Upper lobe of left lung (tissue), 6 donors: ENCODE data around the gene SYNPO2. TPM values are rescaled to one million over a fixed set of nuclear protein-coding genes. Genes with fewer than 3 reads are reported as not detected.
A peak's percentile ranks its signal among the peaks of the same experiment; 100 is the strongest.

ENCODE experiments used
- ATAC-seq, 2 donors: fragments of 200-7000 bp; cut with Tn5 transposase; one replicate each; pipeline ENCODE4 v1.9.1; 2022; ENCODE audit warnings: mild to moderate bottlenecking in 2 of 2, moderate library complexity in 2 of 2; ENCODE audit not compliant: low FRiP score in 2 of 2
- DNase-seq, 2 donors: peaks; one replicate each; pipeline ENCODE4 v3.0.0-alpha.2; 2019 to 2020
- H3K27ac ChIP-seq, 4 donors: fragments of 200-600 bp; sonication (generic); one replicate each; pipeline ENCODE4 v1.5.1; 2016 to 2019
- H3K27me3 ChIP-seq, 4 donors: fragments of 200-600 bp; sonication (generic); one replicate each; pipeline ENCODE4 v1.5.1; 2017 to 2019
- H3K36me3 ChIP-seq, 4 donors: fragments of 200-600 bp; sonication (generic); one replicate each; pipeline ENCODE4 v1.5.1; 2016 to 2019
- H3K4me1 ChIP-seq, 4 donors: fragments of 200-600 bp; sonication (generic); one replicate each; pipeline ENCODE4 v1.5.1; 2018 to 2019
- H3K4me3 ChIP-seq, 4 donors: fragments of 200-600 bp; sonication (generic); one replicate each; pipeline ENCODE4 v1.5.1; 2017 to 2019; ENCODE audit warnings: mild to moderate bottlenecking in 2 of 4, moderate library complexity in 1 of 4
- H3K9me3 ChIP-seq, 4 donors: fragments of 200-600 bp; sonication (generic); one replicate each; pipeline ENCODE4 v1.5.1; 2018 to 2019
- EP300 ChIP-seq, 4 donors: sonication (generic); formaldehyde crosslinking; IDR thresholded peaks; one replicate each; pipeline ENCODE4 v1.5.1; 2017; ENCODE audit warnings: antibody characterized with exemption in 4 of 4, control low read depth in 2 of 4
- POLR2A ChIP-seq, 4 donors: fragments of 450-650 bp; IDR thresholded peaks; one replicate each; pipeline ENCODE4 v1.5.1; 2016 to 2017; ENCODE audit warnings: antibody characterized with exemption in 4 of 4, mild to moderate bottlenecking in 2 of 4
- POLR2AphosphoS5 ChIP-seq, 2 donors: sonication (generic); formaldehyde crosslinking; IDR thresholded peaks; one replicate each; pipeline ENCODE4 v1.5.1; 2017; ENCODE audit warnings: antibody characterized with exemption in 2 of 2
- WGBS, 2 donors: methylation state at CpG; one replicate each; pipeline ENCODE4 v1.1.5; 2017 to 2018; 5-methylcytosine and 5-hydroxymethylcytosine counted together
- total RNA-seq, 6 donors: library from RNA; depleted of rRNA in 4 of 6; stranded (reverse); fragments of >200 nt in 4 of 6; gene quantifications; one replicate each; pipeline versions ENCODE4 v1.1.0 to v1.2.1, GENCODE V29; 2016 to 2021
- TF ChIP-seq, protein P1 (sequence below), 6 experiments: fragments of 450-650 bp in 4 of 6; fragments of 200-600 bp in 2 of 6; sonication (generic) in 2 of 6; IDR thresholded peaks; one replicate each; pipeline ENCODE4 v1.5.1; 2016 to 2019; ENCODE audit warnings: antibody characterized with exemption in 6 of 6
- donor health status: DM: no; HTN: no; CAD: no; lungs with moderate emphysema.
- donor health status: DM: no; HTN: yes; CAD: no; lungs with severe emphysema.

Gene SYNPO2
- total RNA-seq, 6 donors from 2014 or later, result 7.9 to 56.3 (median 17.0) TPM

DNA sequence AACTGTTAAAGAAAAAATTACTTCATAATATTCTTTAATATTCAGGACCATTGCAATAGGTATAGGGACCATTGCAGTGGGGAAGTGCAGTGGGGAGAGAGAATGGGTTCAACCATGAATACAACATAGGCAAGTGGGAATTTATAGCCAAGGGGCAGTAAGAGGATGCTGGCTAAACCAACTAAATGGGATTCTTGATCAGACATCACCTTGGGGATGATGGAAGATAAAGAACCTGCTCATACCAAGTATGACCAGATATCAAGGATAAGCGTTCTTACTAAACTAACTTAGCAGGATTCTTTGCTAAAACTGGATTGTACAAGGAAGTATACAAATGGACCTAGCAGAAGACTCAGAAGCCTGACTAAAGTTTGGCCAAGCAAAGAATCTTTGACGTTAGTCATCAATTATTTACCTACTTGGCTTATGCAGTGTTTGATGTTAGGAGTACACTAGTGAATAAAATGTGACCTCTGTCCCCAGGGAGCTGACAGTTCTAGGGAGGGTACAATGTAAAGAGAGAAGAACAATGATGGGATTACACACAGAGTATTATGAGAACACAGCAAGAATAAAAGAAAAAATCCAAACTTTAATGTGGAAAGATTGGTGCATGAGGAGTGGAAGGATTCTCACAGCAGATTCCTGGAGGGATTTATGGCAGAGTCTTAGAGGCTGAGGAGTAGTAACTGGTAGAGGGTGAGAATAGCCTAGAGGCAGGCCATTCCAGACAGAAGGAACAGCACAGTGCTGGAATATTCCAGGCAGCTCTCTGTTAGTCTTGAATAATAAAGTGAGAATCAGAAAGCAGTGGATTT is 192.3 kb downstream of the SYNPO2 start:
- Histone ChIP-seq H3K27ac (no peak overlapping the region), H3K36me3 (no peaks in the 10 kb centered on the region), H3K9me3 (no peaks in the 10 kb centered on the region), H3K27me3 (no peaks in the 10 kb centered on the region), H3K4me3 (no peak overlapping the region), H3K4me1 (no peaks in the 10 kb centered on the region)
- ATAC-seq, result no peak
- WGBS, 2 donors, result 72 to 80% methylated on average over 2 of the region's 2 CpGs
- DNase-seq, result no peak
- TF ChIP-seq POLR2A (IDR thresholded peaks at IDR 0.05), result no peak
- no peak for TF ChIP-seq EP300 (IDR thresholded peaks at IDR 0.05)
- no peak for TF ChIP-seq POLR2AphosphoS5 (IDR thresholded peaks at IDR 0.05)
- TF ChIP-seq, protein P1, sequence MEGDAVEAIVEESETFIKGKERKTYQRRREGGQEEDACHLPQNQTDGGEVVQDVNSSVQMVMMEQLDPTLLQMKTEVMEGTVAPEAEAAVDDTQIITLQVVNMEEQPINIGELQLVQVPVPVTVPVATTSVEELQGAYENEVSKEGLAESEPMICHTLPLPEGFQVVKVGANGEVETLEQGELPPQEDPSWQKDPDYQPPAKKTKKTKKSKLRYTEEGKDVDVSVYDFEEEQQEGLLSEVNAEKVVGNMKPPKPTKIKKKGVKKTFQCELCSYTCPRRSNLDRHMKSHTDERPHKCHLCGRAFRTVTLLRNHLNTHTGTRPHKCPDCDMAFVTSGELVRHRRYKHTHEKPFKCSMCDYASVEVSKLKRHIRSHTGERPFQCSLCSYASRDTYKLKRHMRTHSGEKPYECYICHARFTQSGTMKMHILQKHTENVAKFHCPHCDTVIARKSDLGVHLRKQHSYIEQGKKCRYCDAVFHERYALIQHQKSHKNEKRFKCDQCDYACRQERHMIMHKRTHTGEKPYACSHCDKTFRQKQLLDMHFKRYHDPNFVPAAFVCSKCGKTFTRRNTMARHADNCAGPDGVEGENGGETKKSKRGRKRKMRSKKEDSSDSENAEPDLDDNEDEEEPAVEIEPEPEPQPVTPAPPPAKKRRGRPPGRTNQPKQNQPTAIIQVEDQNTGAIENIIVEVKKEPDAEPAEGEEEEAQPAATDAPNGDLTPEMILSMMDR (IDR thresholded peaks at IDR 0.05), result no peak

DNA sequence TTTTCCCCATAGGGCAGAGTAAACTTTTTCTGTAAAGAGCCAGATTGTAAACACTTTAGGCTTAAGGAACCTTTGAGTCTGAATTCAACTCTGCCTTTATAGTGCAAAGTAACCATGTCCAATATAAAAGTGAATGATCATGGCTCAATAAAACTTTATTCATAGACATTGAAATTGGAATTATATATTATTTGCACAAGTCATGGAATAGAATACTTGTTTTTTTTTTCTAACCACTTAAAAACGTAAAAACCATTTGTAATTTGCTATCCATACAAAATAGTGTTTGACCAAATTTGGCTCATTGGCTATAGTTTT is 192.8 kb downstream of the SYNPO2 start:
- Histone ChIP-seq H3K9me3 (no peaks in the 10 kb centered on the region), H3K4me3 (no peak overlapping the region), H3K27ac (no peak overlapping the region), H3K36me3 (no peaks in the 10 kb centered on the region), H3K27me3 (no peaks in the 10 kb centered on the region), H3K4me1 (peaks cover 0 to under 1% (median 0%) of the 10 kb centered on the region in 4 donors)
- TF ChIP-seq POLR2A (IDR thresholded peaks at IDR 0.05), result no peak
- TF ChIP-seq, protein P1 (IDR thresholded peaks at IDR 0.05), result no peak
- no peak for TF ChIP-seq EP300 (IDR thresholded peaks at IDR 0.05)
- no peak for TF ChIP-seq POLR2AphosphoS5 (IDR thresholded peaks at IDR 0.05)
- no peak for DNase-seq
- ATAC-seq, result no peak
- WGBS, 2 donors, result 53 to 62% methylated on average over 1 of the region's 1 CpG

DNA sequence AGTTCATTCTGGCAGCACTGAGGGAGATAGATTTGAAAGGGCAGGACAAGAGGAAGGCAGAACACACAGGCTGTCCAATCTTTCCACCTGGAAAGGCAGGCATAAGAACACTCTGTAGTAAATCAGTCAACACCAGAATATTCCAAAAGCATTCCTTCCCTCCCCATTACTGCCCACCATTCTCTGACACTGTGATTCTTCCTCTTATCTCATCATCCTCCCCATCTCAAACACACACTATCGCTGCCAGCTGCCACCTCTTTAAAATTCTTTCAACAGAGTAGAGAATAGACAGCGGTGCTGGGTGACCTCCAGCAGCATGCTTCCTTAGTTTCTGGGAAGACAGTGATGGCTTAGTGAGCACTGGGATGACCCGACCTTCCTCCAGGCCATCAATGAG is 193.3 kb downstream of the SYNPO2 start:
- DNase-seq (no peak), ATAC-seq (peak; percentile 49)
- H3K27ac ChIP-seq, result no peak overlapping the region
- H3K9me3 ChIP-seq, result no peaks in the 10 kb centered on the region
- 48 to 53% methylated on average over 3 of the region's 3 CpGs for WGBS, 2 donors
- TF ChIP-seq POLR2AphosphoS5 (IDR thresholded peaks at IDR 0.05), result peak in 1 of 2 donors; percentile 24
- TF ChIP-seq, protein P1 (IDR thresholded peaks at IDR 0.05), result no peak
- no peak overlapping the region for H3K4me3 ChIP-seq
- peaks cover 0 to 4% (median 0%) of the 10 kb centered on the region in 4 donors for H3K4me1 ChIP-seq
- no peaks in the 10 kb centered on the region for H3K27me3 ChIP-seq
- no peaks in the 10 kb centered on the region for H3K36me3 ChIP-seq

DNA sequence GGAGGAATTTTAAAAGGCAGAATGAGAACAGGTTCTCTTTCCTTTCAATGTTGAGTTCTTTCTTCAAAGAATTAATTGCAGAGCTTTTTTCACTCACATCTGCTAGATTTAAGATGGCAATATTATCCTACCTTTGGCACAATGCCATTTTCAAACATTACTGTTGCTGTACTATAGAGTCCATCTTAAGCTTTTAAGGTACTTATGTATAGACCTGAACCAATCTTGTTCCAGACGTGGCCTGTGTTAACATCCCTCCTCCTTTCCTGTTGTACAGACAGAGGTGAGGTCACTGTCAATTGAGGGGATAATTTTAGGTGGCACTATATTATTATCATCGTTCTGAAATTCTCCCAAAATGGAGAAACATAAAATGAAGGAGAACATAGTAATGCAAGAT is 194.0 kb downstream of the SYNPO2 start:
- Histone ChIP-seq H3K27me3 (no peaks in the 10 kb centered on the region), H3K9me3 (no peaks in the 10 kb centered on the region), H3K4me3 (no peak overlapping the region), H3K36me3 (no peaks in the 10 kb centered on the region), H3K27ac (no peak overlapping the region), H3K4me1 (peaks cover 0 to 4% (median 2%) of the 10 kb centered on the region in 4 donors)
- no peak for TF ChIP-seq POLR2A (IDR thresholded peaks at IDR 0.05)
- 60 to 66% methylated on average over 2 of the region's 2 CpGs for WGBS, 2 donors
- no peak for DNase-seq
- no peak for ATAC-seq

DNA sequence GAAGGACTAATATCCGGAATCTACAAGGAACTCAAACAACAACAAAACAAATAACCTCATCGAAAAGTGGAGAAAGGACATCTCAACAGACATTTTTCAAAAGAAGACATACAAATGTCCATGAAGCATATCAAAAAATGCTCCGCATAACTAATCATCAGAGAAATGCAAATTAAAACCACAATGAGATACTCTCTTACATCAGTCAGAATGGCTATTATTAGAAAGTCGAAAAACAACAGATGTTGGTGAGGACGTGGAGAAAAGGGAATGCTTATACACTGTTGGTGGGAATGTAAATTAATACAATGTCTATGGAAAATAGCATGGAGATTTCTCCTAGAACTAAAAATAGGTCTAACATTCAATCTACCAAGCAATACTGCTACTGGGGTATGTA is 195.9 kb downstream of the SYNPO2 start:
- Histone ChIP-seq H3K27me3 (no peaks in the 10 kb centered on the region), H3K36me3 (no peaks in the 10 kb centered on the region), H3K27ac (no peak overlapping the region), H3K4me3 (no peak overlapping the region), H3K4me1 (peaks cover 0 to 4% (median 2%) of the 10 kb centered on the region in 4 donors), H3K9me3 (no peaks in the 10 kb centered on the region)
- DNase-seq, result no peak
- ATAC-seq, result no peak
- 63 to 64% methylated on average over 5 of the region's 5 CpGs for WGBS, 2 donors
- TF ChIP-seq POLR2A (IDR thresholded peaks at IDR 0.05), result no peak
- no peak for TF ChIP-seq POLR2AphosphoS5 (IDR thresholded peaks at IDR 0.05)
- TF ChIP-seq, protein P1 (IDR thresholded peaks at IDR 0.05), result no peak
- no peak for TF ChIP-seq EP300 (IDR thresholded peaks at IDR 0.05)
